Activated CD4-positive, alpha-beta memory T cell treated with anti-CD3 and anti-CD28 coated beads, Interleukin-2, amount 10 ng/mL, durations not matched to agents 7 days and 5 days (primary cell): Measurements from ENCODE around the gene TMEM80. TPM values are rescaled to one million over a fixed set of nuclear protein-coding genes. Genes with fewer than 3 reads are reported as not detected.
A peak's percentile ranks its signal among the peaks of the same experiment; 100 is the strongest.

ENCODE experiments used
- CTCF ChIA-PET: fragments of 350-600 bp; sonication (Branson Sonifier 250); formaldehyde crosslinking; loops from one replicate; lab custom pipeline; 2021; ENCODE audit warnings: antibody characterized with exemption, inconsistent platforms; lab: Charles Lee
- POLR2A ChIA-PET: fragments of 350-600 bp; sonication (Branson Sonifier 250); formaldehyde crosslinking; loops from one replicate; lab custom pipeline; 2021; ENCODE audit warnings: antibody characterized with exemption; lab: Charles Lee
- DNase-seq: peaks from one replicate; pipeline ENCODE4 v3.0.0-alpha.2; 2020
- H3K27ac Mint-ChIP-seq: one replicate; pipeline ENCODE4 v1.8.0; 2021; ENCODE audit warnings: mild to moderate bottlenecking, mixed read lengths
- H3K27me3 Mint-ChIP-seq: one replicate; pipeline ENCODE4 v1.8.0; 2021; ENCODE audit warnings: mixed read lengths
- H3K36me3 Mint-ChIP-seq: one replicate; pipeline ENCODE4 v1.8.0; 2021; ENCODE audit warnings: low read depth, mixed read lengths
- H3K4me1 Mint-ChIP-seq: one replicate; pipeline ENCODE4 v1.8.0; 2021; ENCODE audit warnings: mixed read lengths
- H3K4me3 Mint-ChIP-seq: one replicate; pipeline ENCODE4 v1.8.0; 2021; ENCODE audit warnings: mild to moderate bottlenecking, mixed read lengths
- H3K9me3 Mint-ChIP-seq: one replicate; pipeline ENCODE4 v1.8.0; 2021; ENCODE audit warnings: mixed read lengths
- total RNA-seq, 2 experiments: library from RNA; stranded (reverse); gene quantifications; one replicate each; pipeline ENCODE4 v1.2.3, GENCODE V29; 2021

TMEM80 gene
- total RNA-seq, 2 experiments from 2014 or later: 22.6 to 25.3 TPM

DNA sequence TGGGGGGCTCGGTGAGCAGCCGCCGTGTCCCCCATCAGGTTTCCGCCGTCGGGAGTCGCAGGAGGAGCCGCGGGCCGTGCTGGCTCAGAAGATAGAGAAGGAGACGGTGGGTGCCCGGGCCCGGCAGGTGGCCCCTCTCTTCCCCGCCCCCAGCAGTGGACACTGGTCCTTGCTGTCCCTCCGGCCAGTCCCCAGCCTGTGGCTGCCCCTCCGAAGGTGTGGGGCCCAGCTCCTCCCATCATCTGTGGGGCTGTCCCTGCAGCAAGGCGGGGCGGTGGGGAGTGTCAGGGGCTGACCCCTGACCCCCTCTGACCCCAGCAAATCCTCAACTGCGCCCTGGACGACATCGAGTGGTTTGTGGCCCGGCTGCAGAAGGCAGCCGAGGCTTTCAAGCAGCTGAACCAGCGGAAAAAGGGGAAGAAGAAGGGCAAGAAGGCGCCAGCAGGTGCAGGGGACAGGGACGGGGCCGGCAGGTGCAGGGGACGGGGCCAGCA lies 25.7 kb downstream of the TMEM80 start:
- no peaks in the 10 kb centered on the region for H3K9me3 Mint-ChIP-seq
- CTCF ChIA-PET: interaction anchor here (0.6 to 4.2 kb wide), 5 partner anchors 9 to 167 kb away, joined by 3 to 34 read pairs (median 4); partner anchors contain the start of genes DEAF1 and TMEM80
- no peak for DNase-seq
- peaks cover 24% of the 10 kb centered on the region for H3K4me1 Mint-ChIP-seq
- H3K27ac Mint-ChIP-seq: no peak overlapping the region
- peaks cover 31% of the 10 kb centered on the region for H3K27me3 Mint-ChIP-seq
- no peaks in the 10 kb centered on the region for H3K36me3 Mint-ChIP-seq
- peak overlapping the region; percentile 21 for H3K4me3 Mint-ChIP-seq
- POLR2A ChIA-PET: interaction anchor here (0.7 to 3.2 kb wide), 4 partner anchors 25 to 166 kb away, joined by 3 to 22 read pairs (median 6); partner anchors contain the start of genes DEAF1 and TMEM80

DNA sequence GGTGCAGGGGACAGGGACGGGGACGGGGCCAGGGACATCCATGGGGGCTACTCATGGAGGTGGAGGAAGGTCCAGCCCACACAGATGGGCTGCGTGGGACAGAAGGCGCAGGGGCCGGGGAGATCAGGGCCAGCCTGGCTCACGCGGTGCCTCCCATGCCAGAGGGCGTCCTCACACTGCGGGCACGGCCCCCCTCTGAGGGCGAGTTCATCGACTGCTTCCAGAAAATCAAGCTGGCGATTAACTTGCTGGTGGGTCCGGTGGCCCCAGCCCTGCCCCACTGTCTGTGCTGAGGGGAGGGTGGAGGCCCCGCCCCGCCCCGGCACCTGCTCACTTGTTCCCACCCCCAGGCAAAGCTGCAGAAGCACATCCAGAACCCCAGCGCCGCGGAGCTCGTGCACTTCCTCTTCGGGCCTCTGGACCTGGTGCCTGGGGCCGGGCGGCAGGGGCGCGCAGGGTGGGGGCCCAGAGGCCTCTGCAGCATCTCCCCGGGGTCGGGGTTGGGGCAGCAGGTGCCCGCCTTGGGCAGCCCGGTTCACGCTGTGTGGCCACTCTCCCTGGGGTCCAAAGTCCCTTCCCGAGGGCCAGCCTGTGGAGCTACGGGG lies 26.2 kb downstream of the TMEM80 start:
- Mint-ChIP-seq H3K27me3 (peaks cover 29% of the 10 kb centered on the region), H3K27ac (no peak overlapping the region), H3K4me1 (peaks cover 27% of the 10 kb centered on the region), H3K36me3 (no peaks in the 10 kb centered on the region), H3K9me3 (no peaks in the 10 kb centered on the region), H3K4me3 (peak overlapping the region; percentile 21)
- ChIA-PET CTCF (interaction anchor here (0.6 to 4.2 kb wide), 7 partner anchors 9 to 176 kb away, joined by 3 to 34 read pairs (median 4); partner anchors contain the start of genes DEAF1 and TMEM80), POLR2A (interaction anchor here (0.7 to 3.2 kb wide), 4 partner anchors 26 to 166 kb away, joined by 3 to 22 read pairs (median 6); partner anchors contain the start of genes DEAF1 and TMEM80)
- peak; percentile 61 for DNase-seq

DNA sequence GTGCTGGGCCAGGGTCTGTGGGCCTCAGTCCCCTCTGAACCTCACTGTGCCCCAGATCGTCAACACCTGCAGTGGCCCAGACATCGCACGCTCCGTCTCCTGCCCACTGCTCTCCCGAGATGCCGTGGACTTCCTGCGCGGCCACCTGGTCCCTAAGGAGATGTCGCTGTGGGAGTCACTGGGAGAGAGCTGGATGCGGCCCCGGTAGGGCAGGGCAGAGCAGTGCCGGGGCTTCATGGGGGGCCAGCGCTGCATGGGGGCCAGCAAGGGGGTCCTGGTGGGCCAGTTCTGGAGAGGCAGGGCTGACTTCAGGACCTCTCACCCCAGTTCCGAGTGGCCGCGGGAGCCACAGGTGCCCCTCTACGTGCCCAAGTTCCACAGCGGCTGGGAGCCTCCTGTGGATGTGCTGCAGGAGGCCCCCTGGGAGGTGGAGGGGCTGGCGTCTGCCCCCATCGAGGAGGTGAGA lies 26.8 kb downstream of the TMEM80 start:
- CTCF ChIA-PET: interaction anchor here (0.7 to 4.2 kb wide), 7 partner anchors 9 to 175 kb away, joined by 3 to 34 read pairs (median 4); partner anchors contain the start of genes DEAF1, IRF7 and TMEM80
- Mint-ChIP-seq H3K36me3 (no peaks in the 10 kb centered on the region), H3K9me3 (no peaks in the 10 kb centered on the region), H3K27ac (no peak overlapping the region), H3K4me1 (peaks cover 29% of the 10 kb centered on the region), H3K27me3 (peaks cover 29% of the 10 kb centered on the region), H3K4me3 (no peak overlapping the region)
- no peak for DNase-seq
- POLR2A ChIA-PET: interaction anchor here (0.9 to 3.2 kb wide), 3 partner anchors 26 to 167 kb away, joined by 3 to 22 read pairs (median 10); partner anchors contain the start of genes DEAF1 and TMEM80

DNA sequence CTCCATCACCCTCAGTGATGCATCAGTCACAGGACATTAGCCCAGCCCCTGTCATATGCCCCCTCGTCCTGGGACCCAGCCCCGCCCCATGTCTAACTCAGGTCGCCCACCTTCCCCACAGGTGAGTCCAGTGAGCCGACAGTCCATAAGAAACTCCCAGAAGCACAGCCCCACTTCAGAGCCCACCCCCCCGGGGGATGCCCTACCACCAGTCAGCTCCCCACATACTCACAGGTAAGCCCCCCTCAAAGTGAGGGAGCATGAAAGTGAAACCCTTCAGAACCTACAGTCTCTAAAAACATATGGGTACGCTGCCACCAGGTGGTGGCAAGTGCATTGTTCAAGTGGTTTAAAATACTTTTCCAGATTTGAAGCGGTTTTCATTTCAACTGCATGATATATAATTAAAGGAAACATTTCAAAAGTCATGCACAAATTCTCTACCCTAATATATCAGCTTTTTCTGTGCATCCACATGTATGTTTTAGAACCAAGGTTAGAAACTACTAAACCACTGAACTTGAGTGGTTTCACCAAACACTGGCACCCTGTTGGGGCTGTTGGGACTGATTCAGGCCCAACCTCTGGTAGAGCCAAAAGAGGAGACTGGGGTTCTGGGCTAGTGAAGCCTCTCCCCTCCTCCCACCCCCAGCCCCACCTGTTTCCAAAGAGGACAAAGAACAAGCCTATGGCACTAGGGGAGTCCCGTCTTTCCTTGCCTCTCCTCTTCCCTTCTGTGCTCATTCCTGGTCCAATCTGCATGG lies 27.7 kb downstream of the TMEM80 start:
- H3K9me3 Mint-ChIP-seq: no peaks in the 10 kb centered on the region
- no peak overlapping the region for H3K27ac Mint-ChIP-seq
- peak overlapping the region; percentile 68 for H3K4me3 Mint-ChIP-seq
- H3K4me1 Mint-ChIP-seq: peaks cover 32% of the 10 kb centered on the region
- CTCF ChIA-PET: interaction anchor here (0.6 to 4.2 kb wide), 12 partner anchors 10 to 176 kb away, joined by 3 to 34 read pairs (median 4); partner anchors contain the start of genes DEAF1, IRF7 and TMEM80
- POLR2A ChIA-PET: interaction anchor here (1.4 to 3.9 kb wide), 4 partner anchors 27 to 187 kb away, joined by 3 to 28 read pairs (median 14); partner anchors contain the start of genes DEAF1, GATD1, HRAS and TMEM80
- no peaks in the 10 kb centered on the region for H3K36me3 Mint-ChIP-seq
- peak; percentile 65 for DNase-seq
- H3K27me3 Mint-ChIP-seq: peaks cover 29% of the 10 kb centered on the region

DNA sequence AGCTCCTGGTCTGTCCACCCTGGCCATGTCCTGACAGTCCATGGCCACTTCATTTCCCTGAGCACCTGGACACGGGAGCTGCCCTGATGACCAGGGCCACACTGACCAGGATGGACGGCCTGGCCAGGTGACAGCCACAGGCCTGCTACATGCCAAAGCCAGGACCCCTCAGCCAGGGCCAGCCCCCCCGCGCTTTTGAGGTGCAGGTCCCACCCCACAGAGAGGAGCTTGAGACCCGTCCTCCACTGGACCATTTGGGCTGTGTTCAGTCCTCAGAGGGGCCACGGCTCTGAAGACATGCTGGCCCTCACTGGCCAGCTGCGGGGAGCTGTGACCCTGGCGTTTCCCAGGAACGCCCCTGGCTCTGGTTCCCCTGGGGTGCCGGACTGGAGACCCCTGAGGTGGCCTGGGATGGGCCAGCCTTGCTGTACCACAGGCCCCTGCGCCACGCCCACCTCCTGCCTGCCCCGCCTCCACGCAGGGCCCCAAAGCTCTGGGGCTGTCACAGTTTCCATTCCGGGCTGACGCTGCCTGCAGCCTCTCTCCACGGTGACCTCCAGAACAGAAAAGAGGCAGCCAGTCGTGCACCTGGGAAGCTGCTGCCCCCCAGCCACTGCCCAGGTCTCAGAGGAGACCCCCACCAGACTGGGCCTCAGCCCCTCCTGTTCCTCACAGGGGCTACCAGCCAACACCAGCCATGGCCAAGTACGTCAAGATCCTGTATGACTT lies 28.6 kb downstream of the TMEM80 start:
- ChIA-PET POLR2A (interaction anchor here (1.4 to 3.9 kb wide), 4 partner anchors 29 to 218 kb away, joined by 3 to 28 read pairs (median 10); partner anchors contain the start of genes DEAF1, GATD1, HRAS and RNH1), CTCF (interaction anchor here (0.7 to 4.2 kb wide), 10 partner anchors 10 to 177 kb away, joined by 3 to 34 read pairs (median 4); partner anchors contain the start of genes DEAF1, IRF7, TALDO1 and TMEM80)
- peak; percentile 36 for DNase-seq
- H3K4me3 Mint-ChIP-seq: no peak overlapping the region
- no peaks in the 10 kb centered on the region for H3K36me3 Mint-ChIP-seq
- no peaks in the 10 kb centered on the region for H3K9me3 Mint-ChIP-seq
- H3K27me3 Mint-ChIP-seq: peaks cover 26% of the 10 kb centered on the region
- no peak overlapping the region for H3K27ac Mint-ChIP-seq
- peaks cover 31% of the 10 kb centered on the region for H3K4me1 Mint-ChIP-seq

DNA sequence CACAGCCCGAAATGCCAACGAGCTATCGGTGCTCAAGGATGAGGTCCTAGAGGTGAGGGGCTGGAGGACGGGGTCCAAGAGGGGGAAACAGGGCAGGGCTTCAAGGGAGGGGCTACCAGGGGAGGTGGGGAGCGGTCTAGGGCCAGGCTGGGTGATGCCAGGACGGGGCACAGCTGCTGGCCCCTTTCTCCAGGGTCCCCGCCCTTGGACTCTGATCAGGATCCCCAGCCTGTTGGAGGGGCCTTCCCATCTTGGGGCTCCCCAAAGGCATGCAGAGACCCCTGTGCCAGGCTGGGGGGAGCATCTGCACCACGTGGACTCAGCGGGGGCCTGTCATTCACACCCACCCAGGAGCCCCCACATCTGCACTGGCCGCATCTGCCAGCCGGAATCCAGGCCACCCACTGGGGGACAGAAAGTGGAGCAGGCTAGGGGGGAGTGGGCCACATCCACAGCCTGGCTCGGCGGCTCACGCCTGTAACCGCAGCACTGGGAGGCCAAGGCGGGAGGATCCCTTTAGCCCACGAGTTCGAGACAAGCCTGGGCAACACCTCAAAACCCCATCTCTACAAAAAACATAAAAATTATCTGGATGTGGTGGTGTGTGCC lies 29.3 kb downstream of the TMEM80 start:
- Mint-ChIP-seq H3K27ac (no peak overlapping the region), H3K36me3 (no peaks in the 10 kb centered on the region), H3K27me3 (peaks cover 19% of the 10 kb centered on the region), H3K4me1 (peaks cover 27% of the 10 kb centered on the region), H3K4me3 (peak overlapping the region; percentile 64), H3K9me3 (no peaks in the 10 kb centered on the region)
- ChIA-PET POLR2A (interaction anchor here (1.0 to 3.9 kb wide), 8 partner anchors 23 to 218 kb away, joined by 3 to 28 read pairs (median 6); partner anchors contain the start of genes DEAF1, GATD1, HRAS and IRF7), CTCF (interaction anchor here (1.2 to 4.2 kb wide), 11 partner anchors 9 to 170 kb away, joined by 3 to 34 read pairs (median 6); partner anchors contain the start of genes DEAF1, TALDO1 and TMEM80)
- DNase-seq: no peak

DNA sequence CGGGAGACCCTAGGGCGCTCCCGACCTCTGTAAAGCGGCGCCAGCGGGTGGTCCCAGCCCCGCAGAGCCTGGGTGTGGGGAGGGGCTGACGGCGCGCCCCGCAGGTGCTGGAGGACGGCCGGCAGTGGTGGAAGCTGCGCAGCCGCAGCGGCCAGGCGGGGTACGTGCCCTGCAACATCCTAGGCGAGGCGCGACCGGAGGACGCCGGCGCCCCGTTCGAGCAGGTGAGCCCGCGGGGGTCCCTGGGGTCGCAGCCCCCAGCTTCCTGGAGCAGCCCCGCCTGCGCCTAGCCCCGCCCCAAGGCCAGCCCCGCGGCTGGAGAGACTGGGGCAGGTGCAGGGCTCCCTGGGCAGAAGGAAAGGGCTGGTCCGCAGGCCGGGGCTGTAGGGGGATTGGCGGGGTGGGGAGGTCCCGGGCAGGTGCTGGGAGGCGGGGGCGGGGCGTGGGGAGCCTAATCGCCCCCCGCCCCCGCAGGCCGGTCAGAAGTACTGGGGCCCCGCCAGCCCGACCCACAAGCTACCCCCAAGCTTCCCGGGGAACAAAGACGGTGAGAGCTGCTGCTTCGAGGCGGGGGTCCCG lies 30.1 kb downstream of the TMEM80 start:
- ChIA-PET POLR2A (interaction anchor here (0.8 to 3.9 kb wide), 15 partner anchors 21 to 219 kb away, joined by 3 to 28 read pairs (median 5); partner anchors contain the start of genes DEAF1, GATD1, HRAS and IRF7), CTCF (interaction anchor here (0.6 to 3.8 kb wide), 17 partner anchors 12 to 512 kb away, joined by 3 to 31 read pairs (median 5); partner anchors contain the start of genes DEAF1, IRF7, LMNTD2 and PHRF1)

DNA sequence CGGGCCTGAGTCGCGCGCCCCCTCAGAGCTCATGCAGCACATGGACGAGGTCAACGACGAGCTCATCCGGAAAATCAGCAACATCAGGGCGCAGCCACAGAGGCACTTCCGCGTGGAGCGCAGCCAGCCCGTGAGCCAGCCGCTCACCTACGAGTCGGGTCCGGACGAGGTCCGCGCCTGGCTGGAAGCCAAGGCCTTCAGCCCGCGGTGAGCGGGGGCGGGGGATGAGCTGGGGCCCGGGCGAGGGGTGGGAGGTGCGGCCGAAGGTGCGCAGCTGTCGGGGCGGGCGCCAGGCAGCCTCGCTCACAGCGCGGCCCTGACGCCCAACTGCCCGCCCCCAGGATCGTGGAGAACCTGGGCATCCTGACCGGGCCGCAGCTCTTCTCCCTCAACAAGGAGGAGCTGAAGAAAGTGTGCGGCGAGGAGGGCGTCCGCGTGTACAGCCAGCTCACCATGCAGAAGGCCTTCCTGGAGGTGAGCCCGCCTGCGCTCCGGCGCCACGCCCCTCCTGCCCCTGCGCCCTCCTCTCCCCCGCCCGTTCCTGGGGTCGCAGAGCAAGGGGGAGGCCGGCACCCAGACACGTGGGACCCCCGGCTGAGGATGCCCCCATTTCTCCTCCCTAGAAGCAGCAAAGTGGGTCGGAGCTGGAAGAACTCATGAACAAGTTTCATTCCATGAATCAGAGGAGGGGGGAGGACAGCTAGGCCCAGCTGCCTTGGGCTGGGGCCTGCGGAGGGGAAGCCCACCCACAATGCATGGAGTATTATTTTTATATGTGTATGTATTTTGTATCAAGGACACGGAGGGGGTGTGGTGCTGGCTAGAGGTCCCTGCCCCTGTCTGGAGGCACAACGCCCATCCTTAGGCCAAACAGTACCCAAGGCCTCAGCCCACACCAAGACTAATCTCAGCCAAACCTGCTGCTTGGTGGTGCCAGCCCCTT lies 30.9 kb downstream of the TMEM80 start:
- H3K4me3 Mint-ChIP-seq: peak overlapping the region; percentile 64
- peak; percentile 66 for DNase-seq
- H3K27ac Mint-ChIP-seq: peak overlapping the region; percentile 19
- no peaks in the 10 kb centered on the region for H3K36me3 Mint-ChIP-seq
- H3K9me3 Mint-ChIP-seq: no peaks in the 10 kb centered on the region
- peaks cover 11% of the 10 kb centered on the region for H3K27me3 Mint-ChIP-seq
- ChIA-PET POLR2A (interaction anchor here (0.6 to 3.9 kb wide), 15 partner anchors 14 to 220 kb away, joined by 3 to 28 read pairs (median 5); partner anchors contain the start of genes DEAF1, GATD1, IRF7 and PHRF1), CTCF (interaction anchor here (0.6 to 3.8 kb wide), 22 partner anchors 11 to 513 kb away, joined by 3 to 31 read pairs (median 4); partner anchors contain the start of genes DEAF1, IRF7, LMNTD2 and PHRF1)
- peaks cover 23% of the 10 kb centered on the region for H3K4me1 Mint-ChIP-seq

More for the DNA sequence above, 30.1 kb downstream of the TMEM80 start:
- Mint-ChIP-seq H3K4me3 (peak overlapping the region; percentile 64), H3K27me3 (peaks cover 14% of the 10 kb centered on the region), H3K36me3 (no peaks in the 10 kb centered on the region), H3K4me1 (peaks cover 26% of the 10 kb centered on the region), H3K27ac (no peak overlapping the region), H3K9me3 (no peaks in the 10 kb centered on the region)
- no peak for DNase-seq

DNA sequence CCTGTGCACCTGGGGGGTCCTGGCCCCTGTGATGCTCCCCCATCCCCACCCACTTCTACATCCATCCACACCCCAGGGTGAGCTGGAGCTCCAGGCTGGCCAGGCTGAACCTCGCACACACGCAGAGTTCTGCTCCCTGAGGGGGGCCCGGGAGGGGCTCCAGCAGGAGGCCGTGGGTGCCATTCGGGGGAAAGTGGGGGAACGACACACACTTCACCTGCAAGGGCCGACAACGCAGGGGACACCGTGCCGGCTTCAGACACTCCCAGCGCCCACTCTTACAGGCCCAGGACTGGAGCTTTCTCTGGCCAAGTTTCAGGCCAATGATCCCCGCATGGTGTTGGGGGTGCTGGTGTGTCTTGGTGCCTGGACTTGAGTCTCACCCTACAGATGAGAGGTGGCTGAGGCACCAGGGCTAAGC lies 31.7 kb downstream of the TMEM80 start:
- H3K4me1 Mint-ChIP-seq: peaks cover 20% of the 10 kb centered on the region
- H3K9me3 Mint-ChIP-seq: no peaks in the 10 kb centered on the region
- no peak overlapping the region for H3K27ac Mint-ChIP-seq
- no peak overlapping the region for H3K4me3 Mint-ChIP-seq
- H3K27me3 Mint-ChIP-seq: peaks cover 8% of the 10 kb centered on the region
- ChIA-PET CTCF (interaction anchor here (1.0 to 3.8 kb wide), 6 partner anchors 11 to 172 kb away, joined by 3 to 31 read pairs (median 14); partner anchors contain the start of genes DEAF1, TALDO1 and TMEM80), POLR2A (interaction anchor here (1.6 to 1.7 kb wide), 2 partner anchors 21 to 172 kb away, joined by 5 to 6 read pairs; partner anchors contain the start of gene TALDO1)
- no peaks in the 10 kb centered on the region for H3K36me3 Mint-ChIP-seq
- DNase-seq: no peak
